Activated naive CD8-positive, alpha-beta T cell (primary cell): ENCODE results near the gene SFTPA1.
"Not testable (repeated sequence)": the region's sequence is repeated elsewhere in the genome, so short reads cannot be mapped to it uniquely, and the experiment has no call there.

Experiments
- H3K27ac Mint-ChIP-seq: one replicate; pipeline ENCODE4 v1.8.0; 2021; ENCODE audit warnings: mixed read lengths
- H3K27me3 Mint-ChIP-seq: one replicate; pipeline ENCODE4 v1.8.0; 2021; ENCODE audit warnings: mixed read lengths
- H3K36me3 Mint-ChIP-seq: one replicate; pipeline ENCODE4 v1.8.0; 2021; ENCODE audit warnings: mixed read lengths
- H3K4me1 Mint-ChIP-seq: one replicate; pipeline ENCODE4 v1.8.0; 2021; ENCODE audit warnings: low read depth, mixed read lengths
- H3K4me3 Mint-ChIP-seq: one replicate; pipeline ENCODE4 v1.8.0; 2021; ENCODE audit warnings: mild to moderate bottlenecking, mixed read lengths
- H3K9me3 Mint-ChIP-seq: one replicate; pipeline ENCODE4 v1.8.0; 2021; ENCODE audit warnings: low read depth, mixed read lengths

SFTPA1 gene

DNA sequence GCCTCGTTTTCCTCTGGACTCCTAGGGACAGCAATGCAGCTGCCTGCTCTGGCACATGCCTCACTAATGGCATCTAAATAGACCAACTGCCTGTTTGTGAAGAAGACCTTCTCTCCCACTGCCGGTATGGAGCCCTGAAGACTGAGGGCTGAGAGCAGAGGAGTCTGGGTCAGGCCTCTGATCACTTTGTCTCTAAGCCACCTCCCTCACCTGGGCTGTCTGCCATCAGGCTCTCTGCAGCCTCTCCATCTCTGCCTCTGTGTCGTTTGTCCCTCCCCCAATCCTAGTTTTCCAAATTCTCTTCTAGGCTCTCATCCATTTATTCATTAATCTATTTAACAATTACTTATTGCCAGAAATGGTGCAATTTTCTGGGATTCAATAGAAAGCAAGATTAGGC, 15.2 kb upstream of the SFTPA1 start:
- no peak overlapping the region for H3K27ac Mint-ChIP-seq
- no peak overlapping the region for H3K4me3 Mint-ChIP-seq
- H3K27me3 Mint-ChIP-seq = peaks cover 5% of the 10 kb centered on the region
- no peaks in the 10 kb centered on the region for H3K36me3 Mint-ChIP-seq
- H3K9me3 Mint-ChIP-seq = peaks cover 10% of the 10 kb centered on the region
- H3K4me1 Mint-ChIP-seq = no peaks in the 10 kb centered on the region

DNA sequence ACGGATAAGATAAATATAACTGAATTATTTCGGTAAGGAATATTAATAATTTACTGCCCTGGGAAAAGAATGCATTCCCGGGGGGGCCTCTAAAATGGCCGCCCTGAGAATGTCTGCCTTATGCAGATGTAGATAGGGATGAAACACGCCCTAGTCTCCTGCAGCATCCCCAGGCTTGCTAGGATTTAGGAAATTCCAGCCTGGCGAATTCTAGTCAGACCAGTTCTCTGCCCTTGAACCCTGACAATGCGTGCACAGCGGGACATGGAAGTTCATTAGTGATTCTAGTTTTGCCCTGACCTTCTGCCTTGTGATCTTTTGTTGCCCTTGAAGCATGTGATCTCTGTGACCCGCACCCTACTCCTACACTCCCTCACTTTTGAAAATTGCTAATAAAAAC, 11.1 kb upstream of the SFTPA1 start:
- not testable (repeated sequence) for H3K36me3 Mint-ChIP-seq, H3K9me3 Mint-ChIP-seq, H3K4me3 Mint-ChIP-seq, H3K27me3 Mint-ChIP-seq, H3K4me1 Mint-ChIP-seq, H3K27ac Mint-ChIP-seq

DNA sequence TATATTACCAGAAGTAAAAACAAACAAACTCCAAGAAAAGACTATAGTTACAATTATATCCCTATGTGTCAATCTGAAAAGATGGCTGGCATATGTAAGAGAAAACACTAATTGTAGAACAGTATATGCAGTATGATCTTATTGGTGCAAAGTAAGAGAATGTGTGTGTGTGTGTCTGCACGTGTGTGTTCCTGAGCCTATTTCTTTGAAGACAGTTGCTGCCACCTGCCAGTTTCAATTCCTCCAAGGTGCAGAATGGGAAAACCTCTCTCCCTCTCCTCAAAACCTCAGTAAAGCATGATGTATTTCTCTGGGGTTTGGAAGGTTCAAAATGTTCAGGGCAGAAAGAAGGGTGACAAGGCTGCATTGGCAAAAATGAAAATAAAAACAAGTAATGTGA, 8.8 kb upstream of the SFTPA1 start:
- no peak overlapping the region for H3K27ac Mint-ChIP-seq
- H3K27me3 Mint-ChIP-seq = peaks cover 4% of the 10 kb centered on the region
- H3K4me1 Mint-ChIP-seq = no peaks in the 10 kb centered on the region
- peaks cover 10% of the 10 kb centered on the region for H3K9me3 Mint-ChIP-seq
- H3K36me3 Mint-ChIP-seq = no peaks in the 10 kb centered on the region
- H3K4me3 Mint-ChIP-seq = no peak overlapping the region

DNA sequence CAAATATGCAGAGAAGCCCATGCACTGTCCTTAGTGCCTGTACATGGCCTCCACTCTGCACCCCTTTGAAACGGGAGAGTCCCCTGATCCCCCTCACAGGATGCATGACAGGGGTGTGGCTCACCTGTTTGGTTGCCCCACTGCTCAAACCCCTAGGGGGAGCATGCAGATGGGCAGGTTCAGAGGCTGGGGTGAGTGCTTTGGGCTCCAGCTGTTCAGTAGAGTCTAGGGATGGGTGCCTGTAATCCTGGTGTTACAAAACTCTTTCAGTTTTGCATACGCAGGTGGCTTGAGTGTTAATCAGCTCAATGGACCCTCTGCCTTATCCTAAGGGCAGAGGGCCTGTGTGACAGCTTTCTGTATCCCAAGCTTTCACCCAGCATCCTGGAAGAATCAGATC, 7.8 kb upstream of the SFTPA1 start:
- H3K4me3 Mint-ChIP-seq = no peak overlapping the region
- no peaks in the 10 kb centered on the region for H3K4me1 Mint-ChIP-seq
- no peak overlapping the region for H3K27ac Mint-ChIP-seq
- H3K36me3 Mint-ChIP-seq = no peaks in the 10 kb centered on the region
- peaks cover 7% of the 10 kb centered on the region for H3K9me3 Mint-ChIP-seq
- peaks cover 4% of the 10 kb centered on the region for H3K27me3 Mint-ChIP-seq

DNA sequence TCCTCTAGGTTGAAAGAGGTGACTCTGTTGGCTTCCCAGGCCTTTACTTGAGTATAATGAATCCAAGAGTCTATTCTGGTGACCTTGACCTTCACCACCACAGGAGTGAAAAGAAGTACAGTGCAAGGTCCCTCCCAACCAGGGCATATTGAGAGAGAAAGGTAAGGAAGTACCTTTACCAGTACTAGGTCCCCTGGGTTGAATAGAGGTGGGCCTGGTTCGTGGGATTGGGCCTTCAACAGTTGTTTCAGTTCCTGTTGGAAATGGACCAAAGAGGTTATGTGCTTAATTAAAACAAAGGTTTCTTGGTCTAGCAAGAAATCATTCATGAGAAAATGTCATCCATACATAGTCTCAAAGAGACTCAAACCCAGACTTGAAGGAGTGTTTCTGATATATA, 6.4 kb upstream of the SFTPA1 start:
- H3K36me3 Mint-ChIP-seq = no peaks in the 10 kb centered on the region

DNA sequence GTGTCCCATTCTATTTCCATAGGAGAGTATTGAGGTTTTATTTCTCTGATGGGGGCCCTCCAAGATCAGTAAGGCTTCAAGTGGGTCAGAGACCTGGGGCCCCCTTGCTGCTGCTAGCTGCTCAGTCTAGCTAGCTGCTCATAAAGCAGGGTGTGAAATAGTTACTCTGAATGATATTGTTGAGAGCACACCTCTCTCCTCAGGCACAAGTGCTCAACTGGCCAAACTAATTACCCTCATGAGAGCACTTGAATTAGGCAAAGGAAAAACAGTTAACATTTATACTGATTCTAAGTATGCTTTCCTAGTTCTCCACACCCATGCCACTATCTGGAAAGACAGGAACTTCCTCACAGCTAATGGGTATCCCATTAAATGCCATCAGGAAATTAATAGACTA, 5.4 kb upstream of the SFTPA1 start:
- Mint-ChIP-seq H3K27ac (no peak overlapping the region), H3K27me3 (peaks cover 2% of the 10 kb centered on the region), H3K36me3 (no peaks in the 10 kb centered on the region), H3K4me1 (no peaks in the 10 kb centered on the region), H3K9me3 (no peaks in the 10 kb centered on the region), H3K4me3 (no peak overlapping the region)

More for the DNA sequence above, 6.4 kb upstream of the SFTPA1 start:
- no peak overlapping the region for H3K4me3 Mint-ChIP-seq
- no peaks in the 10 kb centered on the region for H3K9me3 Mint-ChIP-seq
- H3K27me3 Mint-ChIP-seq = peaks cover 2% of the 10 kb centered on the region
- no peak overlapping the region for H3K27ac Mint-ChIP-seq
- no peaks in the 10 kb centered on the region for H3K4me1 Mint-ChIP-seq

DNA sequence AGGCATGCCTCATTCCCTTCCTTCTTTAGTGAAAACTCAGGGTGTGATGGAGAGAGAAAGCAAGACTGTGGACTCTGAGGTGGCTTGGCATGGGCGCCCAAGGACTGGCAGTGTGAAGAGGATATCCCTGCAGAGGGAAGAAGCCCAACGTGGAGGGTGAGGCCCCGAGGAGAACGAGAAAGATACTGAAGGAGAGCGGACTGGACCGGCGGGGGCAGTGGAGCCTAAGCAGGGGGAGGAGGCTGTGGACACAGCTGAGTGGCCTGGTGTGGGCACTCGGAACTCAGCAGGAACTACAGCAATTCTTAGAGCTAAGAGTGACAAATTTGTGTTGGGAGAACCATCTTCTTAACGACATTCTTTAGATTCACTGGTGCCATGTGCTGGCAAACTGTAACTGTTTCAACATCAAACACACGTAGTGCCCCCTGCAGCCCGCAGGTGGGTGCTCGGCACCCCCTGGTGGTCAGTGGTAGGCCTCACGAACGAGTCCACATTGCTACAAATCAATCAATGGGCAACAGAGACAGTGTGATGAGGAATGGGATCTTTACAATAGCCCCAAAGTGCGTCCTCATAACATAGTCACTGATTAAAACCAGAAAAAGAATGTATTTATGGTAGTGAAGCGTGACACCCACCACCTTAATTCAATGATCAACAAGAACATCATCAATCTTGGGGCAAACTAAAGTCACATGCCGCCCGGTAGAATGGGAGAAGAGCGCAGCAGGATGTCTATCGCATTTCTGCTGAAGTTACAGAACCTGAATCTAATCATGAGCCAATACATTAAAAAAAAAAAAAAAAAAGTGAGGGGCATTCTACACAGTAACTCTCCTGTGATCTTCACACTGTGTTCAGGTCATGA, 2.0 kb upstream of the SFTPA1 start:
- H3K4me3 Mint-ChIP-seq = no peak overlapping the region
- H3K36me3 Mint-ChIP-seq = no peaks in the 10 kb centered on the region
- no peaks in the 10 kb centered on the region for H3K9me3 Mint-ChIP-seq
- no peaks in the 10 kb centered on the region for H3K27me3 Mint-ChIP-seq
- H3K27ac Mint-ChIP-seq = no peak overlapping the region
- no peaks in the 10 kb centered on the region for H3K4me1 Mint-ChIP-seq

DNA sequence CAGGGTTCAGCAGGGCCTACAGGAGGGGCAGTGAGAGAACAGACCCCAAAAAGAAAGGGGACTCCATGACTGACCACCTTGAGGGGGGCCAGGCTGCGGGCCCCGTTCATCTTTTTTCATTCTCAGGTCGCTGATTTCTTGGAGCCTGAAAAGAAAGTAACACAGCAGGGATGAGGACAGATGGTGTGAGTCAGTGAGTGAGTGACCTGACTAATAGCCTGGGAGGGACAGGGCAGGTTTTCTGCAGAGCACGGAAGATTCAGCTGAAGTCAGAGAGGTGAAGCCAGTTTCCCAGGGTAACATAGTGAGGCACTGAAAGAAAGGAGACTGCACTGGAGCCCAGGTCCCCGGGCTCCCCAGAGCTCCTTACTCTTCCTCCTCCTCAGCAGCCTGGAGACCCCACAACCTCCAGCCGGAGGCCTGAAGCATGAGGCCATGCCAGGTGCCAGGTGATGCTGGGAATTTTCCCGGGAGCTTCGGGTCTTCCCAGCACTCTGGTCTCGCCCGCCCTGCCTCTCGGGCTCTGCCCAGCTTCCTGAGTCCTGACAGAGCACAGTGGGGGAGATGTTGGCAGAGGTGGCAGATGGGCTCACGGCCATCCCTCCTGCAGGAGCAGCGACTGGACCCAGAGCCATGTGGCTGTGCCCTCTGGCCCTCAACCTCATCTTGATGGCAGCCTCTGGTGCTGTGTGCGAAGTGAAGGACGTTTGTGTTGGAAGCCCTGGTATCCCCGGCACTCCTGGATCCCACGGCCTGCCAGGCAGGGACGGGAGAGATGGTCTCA, 646 bp downstream of the SFTPA1 start:
- H3K9me3 Mint-ChIP-seq = not testable (repeated sequence)

DNA sequence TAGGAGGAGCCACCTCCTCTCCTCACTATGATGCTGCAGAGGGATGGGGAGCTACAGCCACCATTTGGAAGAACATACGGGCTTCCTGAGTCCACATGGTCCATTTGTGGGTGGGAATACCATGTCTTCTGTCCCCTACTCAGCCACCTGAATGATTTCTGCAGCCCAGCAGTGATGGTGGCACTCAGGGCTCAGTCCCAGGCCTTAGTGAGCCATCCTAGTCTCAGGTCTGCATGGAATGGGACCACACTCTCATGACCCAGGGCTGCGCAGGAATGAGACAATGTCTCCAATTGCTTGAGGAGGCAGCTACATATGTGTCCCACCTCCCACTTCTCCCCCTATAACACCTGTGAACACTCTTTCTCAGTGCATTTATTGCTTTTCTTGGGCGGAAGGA, 4.8 kb downstream of the SFTPA1 start:
- peaks cover 2% of the 10 kb centered on the region for H3K27me3 Mint-ChIP-seq
- no peaks in the 10 kb centered on the region for H3K36me3 Mint-ChIP-seq
- H3K4me1 Mint-ChIP-seq = no peaks in the 10 kb centered on the region
- peaks cover 9% of the 10 kb centered on the region for H3K9me3 Mint-ChIP-seq
- no peak overlapping the region for H3K27ac Mint-ChIP-seq
- H3K4me3 Mint-ChIP-seq = no peak overlapping the region

More for the DNA sequence above, 646 bp downstream of the SFTPA1 start:
- not testable (repeated sequence) for H3K36me3 Mint-ChIP-seq, H3K4me1 Mint-ChIP-seq, H3K27me3 Mint-ChIP-seq, H3K27ac Mint-ChIP-seq, H3K4me3 Mint-ChIP-seq

DNA sequence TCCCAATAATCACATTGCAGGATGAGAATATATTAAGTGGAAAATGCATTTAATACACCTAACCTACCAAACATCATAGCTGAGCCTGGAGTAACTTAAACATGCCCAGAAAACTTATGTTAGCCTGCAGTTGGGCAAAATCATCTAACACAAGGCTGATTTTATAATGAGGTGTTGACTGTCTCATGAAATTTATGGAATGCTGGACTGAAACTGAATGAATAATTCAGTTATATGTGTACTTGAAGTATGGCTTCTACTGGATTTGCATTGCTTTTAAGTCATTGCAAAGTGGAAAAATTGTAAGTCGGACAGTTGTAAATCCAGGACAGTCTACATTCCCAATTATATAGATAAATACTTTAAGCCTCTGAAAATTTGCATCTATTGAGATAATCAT, 5.4 kb downstream of the SFTPA1 start:
- peaks cover 2% of the 10 kb centered on the region for H3K27me3 Mint-ChIP-seq
- H3K36me3 Mint-ChIP-seq = no peaks in the 10 kb centered on the region
- H3K4me1 Mint-ChIP-seq = no peaks in the 10 kb centered on the region
- H3K9me3 Mint-ChIP-seq = peaks cover 9% of the 10 kb centered on the region
- no peak overlapping the region for H3K4me3 Mint-ChIP-seq
- H3K27ac Mint-ChIP-seq = no peak overlapping the region

DNA sequence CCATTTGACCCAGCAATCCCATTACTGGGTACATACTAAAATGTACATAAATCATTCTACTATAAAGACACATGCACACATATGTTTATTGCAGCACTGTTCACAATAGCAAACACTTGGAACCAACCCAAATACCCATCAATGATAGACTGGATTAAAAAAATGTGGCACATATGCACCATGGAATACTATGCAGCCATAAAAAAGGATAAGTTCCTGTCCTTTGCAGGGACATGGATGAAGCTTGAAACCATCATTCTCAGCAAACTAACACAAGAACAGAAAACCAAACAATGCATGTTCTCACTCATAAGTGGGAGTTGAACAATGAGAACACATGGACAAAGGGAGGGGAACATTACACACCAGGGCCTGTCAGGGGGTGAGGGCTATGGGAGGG, 12.9 kb downstream of the SFTPA1 start:
- H3K36me3 Mint-ChIP-seq, H3K27ac Mint-ChIP-seq, H3K4me3 Mint-ChIP-seq, H3K4me1 Mint-ChIP-seq: not testable (repeated sequence)
- H3K9me3 Mint-ChIP-seq = peaks cover 21% of the 10 kb centered on the region
- H3K27me3 Mint-ChIP-seq = peaks cover 15% of the 10 kb centered on the region

DNA sequence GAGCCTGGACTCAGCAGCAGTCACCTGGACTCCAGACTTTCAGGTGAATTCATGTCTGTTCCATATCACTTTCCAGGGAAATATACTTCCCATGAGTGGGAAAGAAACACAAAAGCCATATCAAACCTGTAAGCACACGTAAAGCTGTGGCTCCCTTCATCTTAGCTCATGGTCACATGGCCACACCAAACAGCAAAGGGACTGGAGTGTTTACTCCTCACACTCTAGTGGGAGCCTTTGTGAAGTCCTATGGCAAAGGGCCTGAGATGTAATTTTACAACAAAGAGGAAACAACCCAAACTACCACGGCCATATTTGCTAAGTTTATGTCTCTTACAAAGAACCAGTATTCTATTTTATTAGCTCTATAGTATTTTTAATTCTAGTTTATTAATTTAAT, 16.3 kb downstream of the SFTPA1 start:
- Mint-ChIP-seq H3K4me3 (no peak overlapping the region), H3K36me3 (no peaks in the 10 kb centered on the region), H3K27me3 (peaks cover 16% of the 10 kb centered on the region), H3K27ac (no peak overlapping the region), H3K4me1 (no peaks in the 10 kb centered on the region), H3K9me3 (peaks cover 11% of the 10 kb centered on the region)

DNA sequence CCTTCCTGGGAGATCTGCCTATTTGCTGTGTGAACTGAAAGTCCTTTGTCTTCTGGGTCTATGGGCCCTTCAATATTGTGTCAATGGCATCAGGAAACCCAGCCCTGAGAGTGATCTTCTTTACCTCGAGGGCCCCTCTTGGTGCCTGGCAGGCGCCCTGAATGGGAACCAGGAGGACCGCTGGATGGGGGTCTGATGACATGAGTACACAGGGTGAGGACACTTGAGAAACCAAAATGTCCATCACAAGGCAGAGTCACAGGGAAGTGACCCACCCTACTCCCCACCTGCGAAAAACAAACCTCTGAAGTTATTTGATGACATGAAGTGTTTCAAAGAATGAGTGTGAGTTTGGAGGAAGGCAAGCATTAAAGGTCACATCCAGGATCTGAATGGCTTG, 17.3 kb downstream of the SFTPA1 start:
- peaks cover 9% of the 10 kb centered on the region for H3K9me3 Mint-ChIP-seq
- H3K27me3 Mint-ChIP-seq = peaks cover 14% of the 10 kb centered on the region
- no peak overlapping the region for H3K4me3 Mint-ChIP-seq
- no peak overlapping the region for H3K27ac Mint-ChIP-seq
- H3K4me1 Mint-ChIP-seq = no peaks in the 10 kb centered on the region
- no peaks in the 10 kb centered on the region for H3K36me3 Mint-ChIP-seq

DNA sequence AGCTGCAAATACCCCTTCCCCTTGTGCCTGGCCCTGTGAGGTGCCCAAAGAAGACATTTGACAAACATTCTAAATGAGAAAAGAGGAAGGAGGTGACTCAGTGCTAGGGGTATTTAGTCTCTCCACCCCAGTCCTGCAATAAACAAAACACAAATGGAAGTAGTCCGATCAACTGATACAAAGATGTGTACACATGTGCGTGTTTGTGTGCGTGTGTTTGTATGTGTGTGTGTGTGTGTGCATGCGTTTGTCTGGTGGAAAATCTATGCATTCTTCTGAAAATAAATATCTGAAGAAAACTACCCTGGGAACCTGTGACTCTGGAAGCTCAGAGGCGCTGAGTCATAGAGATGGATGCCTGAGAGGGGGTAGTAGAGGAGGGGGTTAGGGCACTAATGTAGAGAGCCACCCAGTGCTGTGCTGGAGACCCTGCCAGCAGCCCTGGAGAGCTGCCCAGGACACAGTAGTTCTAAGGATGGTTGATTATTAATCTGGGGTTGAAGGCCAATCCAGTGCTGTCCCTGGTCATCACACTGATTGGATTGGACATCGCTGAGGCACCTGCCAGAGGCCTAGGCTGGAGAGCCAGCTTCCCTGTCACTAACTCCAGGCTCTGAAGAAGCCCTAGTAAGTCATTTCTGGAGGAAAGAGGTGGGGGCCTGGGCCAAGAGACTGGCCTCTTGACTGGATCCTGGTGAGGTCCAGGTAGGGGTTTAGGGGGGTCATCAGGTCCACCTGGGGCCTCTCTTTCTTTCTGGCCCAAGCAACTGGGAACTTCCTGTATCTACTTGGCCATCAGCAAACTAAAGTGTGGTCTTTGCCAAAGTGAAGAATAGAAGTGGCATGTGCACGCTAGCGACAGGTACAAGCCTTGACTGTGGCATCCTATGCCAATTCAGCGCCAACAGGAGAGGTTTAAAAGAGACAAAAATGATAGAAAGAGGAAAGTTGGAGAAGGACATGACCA, 18.5 kb downstream of the SFTPA1 start:
- H3K27me3 Mint-ChIP-seq = peaks cover 10% of the 10 kb centered on the region
- peaks cover 9% of the 10 kb centered on the region for H3K9me3 Mint-ChIP-seq
- H3K36me3 Mint-ChIP-seq = no peaks in the 10 kb centered on the region
- no peak overlapping the region for H3K4me3 Mint-ChIP-seq
- no peak overlapping the region for H3K27ac Mint-ChIP-seq
- no peaks in the 10 kb centered on the region for H3K4me1 Mint-ChIP-seq

DNA sequence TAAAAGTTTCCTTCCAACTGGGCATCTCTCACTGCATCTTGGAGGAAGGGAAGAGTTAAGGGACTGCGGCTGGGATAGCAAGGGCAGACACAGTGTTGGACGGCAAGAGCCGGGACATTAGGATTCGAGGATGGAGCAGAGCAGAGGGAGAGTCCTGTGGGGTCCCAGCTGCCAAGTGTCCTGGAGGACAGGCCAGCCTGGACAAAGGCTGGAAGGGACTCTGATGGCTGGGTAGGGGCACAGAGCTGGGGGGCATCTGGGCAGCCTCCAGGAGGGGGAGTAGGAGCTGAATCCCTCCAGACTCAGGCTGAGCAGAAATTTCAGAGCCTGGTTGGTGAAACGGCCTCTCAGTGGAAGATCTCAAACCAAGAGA, 19.2 kb downstream of the SFTPA1 start:
- H3K4me1 Mint-ChIP-seq = no peaks in the 10 kb centered on the region
- H3K36me3 Mint-ChIP-seq = no peaks in the 10 kb centered on the region
- H3K27ac Mint-ChIP-seq = no peak overlapping the region
- peaks cover 10% of the 10 kb centered on the region for H3K27me3 Mint-ChIP-seq
- no peak overlapping the region for H3K4me3 Mint-ChIP-seq
- H3K9me3 Mint-ChIP-seq = peaks cover 5% of the 10 kb centered on the region
